ENCODE measurements around the gene VDR.
"Not testable (repeated sequence)": the region's sequence is repeated elsewhere in the genome, so short reads cannot be mapped to it uniquely, and the experiment has no call there.

Gene VDR

DNA sequence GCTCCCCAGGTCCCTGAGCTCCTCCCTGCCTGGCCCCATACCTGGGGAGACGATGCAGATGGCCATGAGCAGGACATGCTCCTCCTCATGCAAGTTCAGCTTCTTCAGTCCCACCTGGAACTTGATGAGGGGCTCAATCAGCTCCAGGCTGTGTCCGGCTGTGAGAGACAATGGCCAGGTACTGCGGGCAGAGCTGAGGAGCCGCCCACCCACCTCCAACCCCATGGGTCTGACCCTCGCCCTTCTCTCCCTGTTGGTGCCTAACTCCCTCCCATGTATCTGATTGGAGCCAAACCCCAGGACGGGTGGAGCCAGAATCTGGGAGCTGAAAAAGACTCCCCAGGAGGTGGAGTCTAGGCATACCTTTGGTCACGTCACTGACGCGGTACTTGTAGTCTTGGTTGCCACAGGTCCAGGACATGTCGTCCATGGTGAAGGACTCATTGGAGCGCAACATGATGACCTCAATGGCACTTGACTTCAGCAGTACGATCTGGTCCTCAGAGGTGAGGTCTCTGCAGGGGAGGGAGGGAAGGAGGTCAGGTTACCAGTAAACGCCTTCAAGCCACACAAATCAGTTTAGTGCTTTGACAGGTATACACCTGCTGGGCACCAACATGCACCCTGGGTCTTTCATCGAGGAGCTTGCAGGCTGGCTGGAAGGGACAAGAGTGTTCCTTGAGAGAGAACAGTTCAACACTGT lies 58.3 kb downstream of the VDR start:
- DNase-seq (ENCODE audit: low read depth), result no peak

DNA sequence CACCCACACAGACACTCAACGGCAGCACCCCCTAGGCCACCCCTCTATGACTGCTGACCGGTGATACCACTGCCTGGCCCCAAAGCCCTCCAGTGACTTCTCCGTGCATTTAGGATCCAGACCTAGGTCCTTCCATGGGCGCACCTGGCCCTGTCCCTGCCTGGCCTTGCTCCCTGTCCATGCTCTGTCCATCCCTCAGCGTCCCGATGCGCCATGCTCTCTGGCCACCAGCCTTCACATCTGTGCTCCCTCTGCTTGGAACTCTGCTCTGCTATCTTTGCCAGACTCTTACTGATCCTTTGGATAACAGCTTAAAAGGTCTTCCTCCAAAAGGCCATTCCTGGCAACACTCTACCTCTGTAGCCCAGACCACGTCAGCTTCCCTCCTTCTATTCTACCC lies 59.7 kb downstream of the VDR start:
- no peak for DNase-seq (ENCODE audit: low read depth)

DNA sequence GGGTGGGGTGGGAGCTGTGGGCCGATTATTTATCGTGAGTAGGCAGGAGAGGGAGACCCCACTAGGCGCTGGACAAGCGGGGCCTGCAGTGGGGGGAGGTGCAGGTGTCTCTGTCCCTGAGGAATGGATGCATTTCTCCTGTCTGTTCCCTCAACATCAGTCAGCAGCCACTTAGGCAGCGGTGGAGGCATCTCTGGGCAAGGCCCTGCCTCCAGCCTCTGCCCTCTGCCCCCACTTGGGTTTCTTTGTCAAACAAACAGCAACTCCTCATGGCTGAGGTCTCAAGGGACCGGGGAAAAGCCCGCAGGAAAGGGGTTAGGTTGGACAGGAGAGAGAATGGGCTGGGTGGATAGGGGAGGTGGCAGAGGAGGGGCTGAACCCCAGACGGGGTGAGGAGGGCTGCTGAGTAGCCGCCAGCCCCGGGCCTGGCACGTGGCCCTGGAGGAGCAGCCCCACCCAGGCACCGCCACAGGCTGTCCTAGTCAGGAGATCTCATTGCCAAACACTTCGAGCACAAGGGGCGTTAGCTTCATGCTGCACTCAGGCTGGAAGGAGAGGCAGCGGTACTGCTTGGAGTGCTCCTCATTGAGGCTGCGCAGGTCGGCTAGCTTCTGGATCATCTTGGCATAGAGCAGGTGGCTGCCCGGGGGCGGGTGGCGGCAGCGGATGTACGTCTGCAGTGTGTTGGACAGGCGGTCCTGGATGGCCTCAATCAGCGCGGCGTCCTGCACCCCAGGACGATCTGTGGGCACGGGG lies 60.4 kb downstream of the VDR start:
- DNase-seq (ENCODE audit: low read depth), result no peak

DNA sequence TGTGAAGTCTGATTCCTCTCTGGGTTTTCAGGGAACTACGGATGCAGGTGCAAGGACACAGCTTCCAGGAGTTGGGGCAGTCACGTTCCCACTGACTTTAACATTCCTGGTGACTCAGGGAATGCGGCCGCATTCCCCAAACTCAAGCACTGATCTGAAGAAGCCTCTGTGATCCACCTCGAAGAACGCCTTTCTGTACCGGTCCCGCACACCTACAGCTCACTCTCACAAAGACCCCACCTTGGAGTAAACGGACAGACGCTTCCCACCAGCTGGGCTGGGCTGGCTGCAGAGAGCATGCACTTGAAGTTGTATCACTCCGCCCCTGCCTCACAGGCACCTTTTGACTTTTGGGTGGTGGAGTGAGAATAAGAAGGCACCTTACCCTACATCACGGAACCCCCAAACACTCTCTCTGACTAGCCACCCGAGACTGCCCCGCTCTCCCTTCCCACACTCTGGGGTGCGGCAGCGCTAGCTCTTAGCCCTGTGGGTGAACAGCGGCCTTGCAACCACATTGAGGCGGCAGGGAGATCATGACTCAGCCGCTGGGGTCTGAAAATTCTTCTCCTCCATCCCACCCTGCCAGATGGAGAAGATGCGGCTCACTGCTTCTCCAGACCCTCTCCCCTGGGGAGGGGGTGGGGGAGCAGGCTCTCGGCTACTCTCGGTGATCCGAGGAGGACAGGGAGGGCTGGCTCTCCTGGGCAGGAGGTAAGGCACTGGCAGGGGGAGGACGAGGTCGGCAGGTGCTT lies 61.4 kb downstream of the VDR start:
- DNase-seq (ENCODE audit: low read depth), result no peak

DNA sequence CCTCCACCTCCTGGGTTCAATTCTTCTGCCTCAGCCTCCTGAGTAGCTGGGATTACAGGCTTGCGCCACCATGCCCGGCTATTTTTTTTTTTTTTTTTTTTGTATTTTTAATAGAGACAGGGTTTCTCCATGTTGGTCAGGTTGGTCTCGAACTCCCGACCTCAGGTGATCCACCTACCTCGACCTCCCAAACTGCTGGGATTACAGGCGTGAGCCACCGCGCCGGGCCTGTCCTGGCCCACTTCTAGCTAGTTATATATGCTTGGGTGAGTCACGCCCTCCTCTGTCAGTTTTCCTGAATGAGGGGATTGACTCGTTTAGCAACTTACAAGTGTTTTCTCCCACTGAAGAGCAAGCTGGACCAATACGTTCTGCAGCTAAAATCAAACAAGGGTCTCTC lies 62.3 kb downstream of the VDR start:
- not testable (repeated sequence) for DNase-seq (ENCODE audit: low read depth)

DNA sequence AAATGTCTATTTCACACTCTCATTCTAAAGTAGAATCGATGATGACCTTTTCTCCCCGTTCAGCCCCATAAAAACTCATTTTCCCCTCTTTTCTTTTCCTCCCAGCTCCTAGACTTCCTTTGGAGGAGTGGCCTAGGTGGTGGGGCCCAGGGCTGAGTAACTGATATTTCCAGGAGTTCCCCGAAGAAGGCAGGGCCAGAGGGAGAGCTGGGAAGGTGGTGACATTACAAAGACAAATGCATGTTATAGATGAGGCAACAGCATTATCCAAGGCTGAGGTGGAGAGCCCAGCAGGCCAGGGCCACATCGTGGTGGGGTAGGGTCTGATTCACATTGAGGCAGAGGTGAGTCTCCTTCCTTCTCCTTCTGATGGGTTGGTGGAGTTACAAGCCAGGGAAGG lies 62.9 kb downstream of the VDR start:
- DNase-seq (ENCODE audit: low read depth), result no peak

DNA sequence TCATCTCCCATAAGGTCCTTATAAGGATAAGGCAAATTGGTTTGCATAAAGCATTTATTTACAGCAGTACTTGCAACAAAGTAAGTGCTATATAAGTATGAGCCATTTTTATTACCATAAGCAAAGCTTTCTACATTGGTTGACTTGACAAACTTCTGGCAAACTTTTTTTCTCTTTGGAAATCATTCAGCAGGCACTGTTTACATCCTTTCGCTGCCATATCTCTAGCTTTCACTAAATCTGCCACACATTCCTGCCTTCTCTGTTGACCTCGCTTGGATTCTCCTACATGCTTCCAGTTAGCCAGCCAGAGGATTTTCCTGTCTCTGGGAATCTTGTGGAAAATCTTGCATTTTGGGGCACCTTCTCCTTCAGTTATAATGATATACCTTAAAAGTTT lies 63.3 kb downstream of the VDR start:
- DNase-seq (ENCODE audit: low read depth), result no peak

DNA sequence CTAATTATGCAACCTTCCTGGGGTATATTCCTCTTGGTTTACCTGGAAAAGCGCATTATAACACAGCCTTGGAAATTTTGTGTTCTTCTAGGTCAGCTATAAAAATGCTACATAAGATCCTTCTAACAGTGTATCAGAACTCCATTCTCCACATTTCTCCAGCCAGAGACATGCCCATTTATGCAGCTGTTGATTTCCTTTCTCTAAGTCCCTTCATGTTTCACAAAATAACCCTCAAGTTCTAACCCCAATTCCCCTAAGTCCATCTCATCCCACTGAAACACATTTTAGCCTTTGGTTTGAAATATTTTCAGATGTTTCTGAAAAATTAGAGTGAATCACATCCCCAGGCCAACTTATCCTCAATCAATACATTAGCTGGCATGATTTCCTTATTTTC lies 64.2 kb downstream of the VDR start:
- no peak for DNase-seq (ENCODE audit: low read depth)

DNA sequence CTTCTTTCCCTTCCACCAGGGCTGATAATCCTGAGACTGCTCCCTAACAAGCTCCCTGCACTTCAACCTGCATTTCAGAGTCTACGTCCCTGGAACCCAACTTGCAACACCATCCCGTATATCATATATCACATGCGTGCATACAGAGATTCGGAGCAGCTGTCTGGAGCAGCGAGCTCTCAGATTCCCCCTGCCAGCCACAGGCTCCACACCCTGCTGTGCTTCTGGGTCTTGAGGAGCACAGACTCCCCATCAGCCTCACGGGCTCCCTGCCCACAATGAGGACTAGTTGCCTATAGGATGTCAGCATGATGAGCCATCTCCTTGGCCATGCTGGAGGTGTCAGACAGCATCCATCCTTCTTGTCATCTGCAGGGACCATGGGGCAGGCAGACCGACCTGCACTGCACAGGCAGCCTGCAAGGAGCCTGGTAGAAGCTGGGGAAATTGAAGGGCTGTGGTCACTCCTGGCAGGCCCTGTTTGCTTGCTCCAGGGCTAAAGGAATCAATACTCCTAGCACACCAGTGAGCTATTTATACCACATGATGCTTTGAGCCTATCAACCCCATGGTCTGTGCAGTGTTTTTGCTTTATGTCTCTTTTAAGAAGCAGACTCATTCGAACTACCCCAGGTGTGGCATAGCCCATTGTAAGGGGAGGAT lies 65.4 kb downstream of the VDR start:
- no peak for DNase-seq (ENCODE audit: low read depth)

DNA sequence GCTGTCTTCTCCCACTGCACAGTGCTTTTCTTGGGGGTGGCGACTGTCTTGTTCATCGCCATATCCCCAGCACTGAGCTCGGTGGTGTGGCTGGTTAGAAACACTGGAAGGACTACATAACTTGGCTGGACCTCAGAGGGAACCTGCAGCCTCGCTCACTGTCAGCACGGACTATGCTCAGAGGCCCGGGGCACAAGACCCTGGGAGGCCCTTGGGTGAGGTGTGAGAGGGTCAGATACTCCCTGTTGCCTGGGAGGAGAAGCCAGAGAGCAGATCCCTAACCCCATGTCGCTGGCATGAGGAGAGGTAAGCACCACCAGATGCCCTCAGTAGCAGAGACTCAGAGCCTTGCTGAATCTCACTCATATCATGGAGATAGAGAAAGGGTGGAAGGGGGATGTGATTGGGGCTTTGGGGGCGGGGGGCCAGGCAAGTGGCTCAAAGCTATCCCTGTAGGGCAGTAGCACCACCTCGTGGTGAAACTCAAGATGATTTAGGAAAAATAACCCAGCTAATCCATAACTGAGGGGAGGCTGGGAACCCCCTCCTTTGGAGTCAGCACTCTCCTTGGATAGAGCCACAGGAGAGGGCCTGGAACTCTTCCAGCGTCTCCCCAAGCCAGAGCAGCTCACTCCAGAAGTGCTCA lies 66.4 kb downstream of the VDR start:
- DNase-seq (ENCODE audit: low read depth), result no peak

DNA sequence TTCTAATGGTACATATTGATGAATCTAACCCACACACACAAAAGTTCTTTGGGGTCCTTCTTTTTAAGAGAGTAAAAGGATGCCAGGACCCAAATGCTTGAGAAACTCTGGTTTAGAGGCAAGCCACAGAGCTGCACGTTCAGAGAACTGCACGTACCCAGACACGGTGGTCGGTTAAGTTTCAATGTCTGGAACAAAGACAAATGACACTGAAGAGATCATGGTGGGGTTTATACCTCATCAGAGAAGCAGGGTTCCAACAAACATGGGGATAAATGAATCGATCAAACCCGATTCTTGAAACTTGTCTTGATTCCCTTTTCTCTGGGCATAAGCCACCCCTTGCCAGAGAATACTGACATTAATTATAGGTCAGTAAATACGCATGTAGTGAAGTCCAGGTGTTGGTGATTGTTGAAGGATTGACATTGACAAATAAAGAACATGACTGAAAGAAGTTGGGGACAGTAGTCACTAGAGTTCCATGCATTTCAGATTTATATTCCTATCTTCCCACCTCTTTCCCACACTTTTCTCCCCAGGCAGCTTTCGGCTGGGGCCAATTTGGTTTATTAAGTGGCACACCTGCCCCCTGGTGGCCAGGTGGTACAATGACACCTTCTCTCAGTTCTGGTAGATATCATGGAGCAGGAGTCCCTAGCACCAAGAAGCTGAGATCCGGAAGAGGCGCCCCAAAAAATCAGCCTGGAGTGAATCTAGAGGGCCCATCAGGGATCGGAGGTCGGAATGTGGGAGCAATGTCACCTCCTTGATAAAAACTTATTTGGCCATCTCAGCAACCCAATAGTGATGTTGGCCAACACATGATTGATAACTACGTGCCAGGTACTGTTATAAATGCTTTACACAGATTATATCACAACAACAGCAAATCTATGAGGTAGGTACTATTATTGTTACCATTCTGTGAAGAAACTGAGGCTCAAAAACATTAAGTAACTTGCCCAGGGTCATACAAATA lies 67.3 kb downstream of the VDR start:
- peak; percentile 58 for DNase-seq (ENCODE audit: low read depth)

DNA sequence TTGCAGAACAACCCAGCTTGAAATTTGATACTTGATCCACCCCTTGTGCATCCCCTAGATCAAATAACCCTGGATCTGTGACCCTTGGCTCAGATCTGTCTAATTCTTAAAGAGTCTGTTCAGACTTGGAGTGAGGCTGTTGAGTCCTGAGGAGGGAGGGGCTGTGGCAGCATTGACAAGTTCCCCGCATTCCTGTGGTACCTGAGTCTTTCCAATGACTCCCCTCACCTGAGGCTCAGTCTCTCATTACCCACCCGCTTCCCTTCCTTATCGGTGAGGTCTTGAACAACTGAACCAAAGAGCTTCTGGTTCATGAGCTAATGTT lies 69.0 kb downstream of the VDR start:
- DNase-seq (ENCODE audit: low read depth), result no peak

DNA sequence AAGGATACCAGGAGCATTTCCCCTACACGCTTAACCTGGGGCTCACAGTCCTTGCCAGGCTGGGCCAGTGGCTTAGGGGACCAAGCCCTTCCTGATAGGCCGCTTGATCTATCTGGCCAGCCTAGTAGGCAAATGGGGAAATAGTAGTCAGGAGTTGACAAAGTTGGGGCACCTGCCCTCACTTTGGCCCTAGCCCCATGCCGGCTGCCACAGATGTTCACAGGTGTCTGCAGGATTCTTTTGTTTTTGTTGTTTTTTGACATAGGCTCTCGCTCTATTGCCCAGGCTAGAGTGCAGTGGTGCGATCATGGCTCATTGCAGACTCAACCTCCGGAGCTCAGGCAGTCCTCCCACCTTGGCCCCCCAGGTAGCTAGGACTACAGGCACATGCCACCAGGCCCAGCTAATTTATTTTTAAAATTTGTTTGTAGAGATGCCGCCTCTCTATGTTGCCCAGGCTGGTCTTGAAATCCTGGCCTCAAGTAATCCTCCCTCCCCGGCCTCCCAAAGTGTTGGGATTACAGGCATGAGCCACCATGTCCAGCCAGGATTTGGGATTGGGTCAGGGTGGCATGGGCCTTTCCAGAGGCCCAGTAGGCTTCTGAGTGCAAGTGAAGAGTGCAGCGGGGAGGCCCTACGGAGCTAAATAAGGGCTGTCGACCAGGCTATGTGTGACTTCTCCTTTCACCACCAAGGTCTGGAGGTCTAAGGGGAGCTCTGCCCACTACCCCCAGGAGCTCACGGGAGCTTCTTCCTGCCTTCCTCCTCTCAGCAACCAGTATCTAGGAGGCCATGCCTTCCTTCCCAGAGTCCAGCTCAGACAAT lies 69.6 kb downstream of the VDR start:
- DNase-seq (ENCODE audit: low read depth), result no peak

DNA sequence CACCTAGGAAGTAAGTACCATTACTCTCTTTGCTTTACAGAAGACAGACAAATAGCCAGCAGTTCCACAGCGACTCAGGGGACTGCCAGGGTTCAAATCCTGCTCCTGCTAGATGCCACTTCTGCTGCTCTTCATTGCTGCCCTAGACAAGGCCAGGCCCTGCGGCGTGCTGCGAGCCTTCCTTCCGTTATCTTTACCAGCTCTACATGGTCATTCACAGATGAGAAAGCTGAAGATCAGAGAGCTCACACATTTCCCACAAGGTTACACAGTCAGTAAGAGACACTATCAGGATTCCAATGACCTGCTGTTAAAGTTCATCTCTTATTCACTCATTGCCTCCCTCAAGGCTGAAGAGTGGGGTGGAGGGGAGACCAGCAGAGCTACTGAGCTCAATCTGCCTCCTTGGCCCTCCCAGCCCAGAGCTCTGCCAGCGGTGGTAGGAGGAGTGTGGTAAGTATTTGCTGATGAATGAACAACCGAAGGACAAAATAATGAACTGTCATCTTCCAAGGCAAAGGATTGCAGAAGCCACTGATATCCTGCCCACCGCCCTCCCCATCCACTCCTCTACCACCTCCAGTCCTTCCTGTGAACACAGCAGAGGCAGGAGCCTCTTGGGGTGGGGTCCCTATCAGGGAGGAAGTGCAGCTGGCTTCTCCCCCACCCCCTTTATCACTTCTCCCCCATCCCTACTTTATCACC lies 70.4 kb downstream of the VDR start:
- no peak for DNase-seq (ENCODE audit: low read depth)

DNA sequence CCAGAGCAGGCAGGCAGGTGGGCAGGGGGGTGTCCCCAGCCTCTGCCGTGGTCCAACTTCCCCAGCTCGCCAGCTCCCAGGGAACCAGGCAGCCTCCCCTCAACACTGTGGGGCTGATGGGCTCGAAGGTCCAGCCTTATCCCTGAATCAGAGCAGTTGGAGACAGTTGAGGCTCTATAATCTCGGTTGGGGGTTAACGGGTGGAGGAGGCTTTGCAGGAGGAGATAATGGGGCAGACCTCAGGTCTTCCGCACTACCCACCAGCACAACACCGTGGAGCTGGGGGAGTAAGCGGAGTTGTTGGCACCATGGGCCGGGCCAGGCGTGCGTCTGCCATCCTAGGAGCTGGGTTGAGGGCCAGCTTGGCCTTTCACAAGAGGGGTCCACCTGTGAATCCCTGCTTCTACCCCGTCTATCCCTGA lies 71.2 kb downstream of the VDR start:
- no peak for DNase-seq (ENCODE audit: low read depth)

DNA sequence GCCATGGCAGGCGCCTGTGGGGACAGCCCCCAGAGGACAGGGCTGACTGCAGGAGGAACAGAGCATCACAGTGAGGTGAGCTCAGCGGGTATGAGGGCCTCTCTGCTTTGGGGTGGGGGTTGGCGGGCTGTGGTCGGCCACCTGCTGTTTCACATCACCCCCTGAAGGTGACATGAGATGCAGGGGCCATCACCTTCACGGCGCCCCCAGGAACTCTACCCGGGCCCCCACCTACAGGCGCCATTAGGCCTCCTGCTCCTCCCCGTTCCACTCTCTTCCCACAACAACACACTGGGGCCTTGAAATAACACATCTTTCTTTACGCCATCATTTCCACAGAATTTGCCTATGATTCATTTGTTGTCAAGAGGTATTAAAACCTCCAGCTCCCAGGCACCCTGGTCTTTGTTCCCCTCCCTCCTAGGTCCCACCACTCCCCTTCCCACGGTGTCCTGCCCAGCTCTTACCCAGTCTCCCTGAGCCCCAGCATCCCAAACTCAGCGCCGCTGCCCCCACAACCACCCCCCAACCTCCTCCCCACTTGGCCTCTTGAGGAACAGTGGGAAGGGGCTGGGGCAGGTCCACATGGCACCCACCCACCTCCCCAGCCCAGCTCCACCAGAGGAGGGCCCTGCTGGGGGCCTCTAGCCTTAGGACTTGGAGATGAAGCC lies 72.4 kb downstream of the VDR start:
- no peak for DNase-seq (ENCODE audit: low read depth)

DNA sequence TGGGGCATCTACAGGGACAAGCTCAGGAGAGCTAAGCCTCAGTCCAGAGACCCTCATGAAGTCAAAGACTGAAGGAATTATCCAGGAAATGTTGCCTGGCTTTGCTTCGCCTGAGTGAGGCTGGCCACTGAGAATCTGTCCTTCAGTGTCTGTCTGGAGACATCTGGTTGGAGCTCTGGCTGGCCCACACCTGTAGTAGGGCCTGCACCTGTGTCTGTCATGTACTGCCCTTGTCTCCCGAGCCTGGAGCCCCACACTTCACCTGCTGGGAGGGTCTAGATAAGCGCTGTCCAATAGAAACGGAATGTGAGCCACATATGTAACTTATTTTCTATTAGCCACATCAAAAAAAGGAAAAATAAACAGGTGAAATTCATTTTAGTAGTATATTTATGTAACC lies 75.2 kb downstream of the VDR start:
- DNase-seq (ENCODE audit: low read depth), result no peak

DNA sequence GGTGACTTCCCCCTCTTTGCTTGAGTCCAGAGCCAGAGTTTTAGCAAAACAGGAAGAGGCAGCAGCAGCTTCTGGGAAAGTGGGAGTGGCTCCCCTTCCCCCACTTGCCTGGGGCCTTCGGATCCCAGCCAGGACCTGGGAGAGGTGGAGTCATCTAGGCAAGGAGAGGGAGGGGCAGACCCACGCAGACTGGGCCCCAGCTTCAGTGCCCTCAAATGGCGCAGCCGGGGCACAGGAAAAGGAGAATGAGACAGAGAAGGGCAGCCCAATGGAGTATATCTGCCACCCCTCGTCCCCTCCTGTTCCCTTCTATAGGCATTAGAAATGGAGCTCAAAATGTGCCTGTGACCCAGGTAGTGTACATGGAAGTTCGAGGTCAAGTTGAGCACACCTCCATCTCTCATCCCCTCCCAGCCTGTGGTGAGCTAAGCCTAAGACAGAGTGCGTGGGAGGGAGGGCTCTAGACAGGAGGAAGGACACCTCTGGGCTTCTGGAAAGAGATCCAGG lies 75.8 kb downstream of the VDR start:
- peak; percentile 70 for DNase-seq (ENCODE audit: low read depth)
